HepG2 (cell line): ENCODE data around the gene COL9A3. TPM values are rescaled to one million over a fixed set of nuclear protein-coding genes. Genes with fewer than 3 reads are reported as not detected.

Experiments
- ATAC-seq: fragments of 200-7000 bp; cut with Tn5 transposase; 3 replicates; pipeline ENCODE4 v1.9.1; 2020; ENCODE audit warnings: mild to moderate bottlenecking, moderate library complexity
- BruUV-seq: library from RNA; stranded (reverse); fragments of 400-500 nt; replicated peaks from 2 replicates; lab custom pipeline; 2021; lab: Mats Ljungman, UMichigan
- CTCF ChIA-PET: fragments of 300-600 bp; formaldehyde crosslinking; extraction: SDS; loops from one replicate; lab custom pipeline; 2021; ENCODE audit warnings: low total read pairs, inconsistent platforms, low intra/inter-chr PET ratio; lab: Yijun Ruan, JAX
- POLR2A ChIA-PET: fragments of 350-600 bp; sonication (Branson Sonifier 250); formaldehyde crosslinking; loops from one replicate; lab custom pipeline; 2020; ENCODE audit warnings: antibody characterized with exemption, inconsistent platforms; lab: Yijun Ruan, JAX
- DNase-seq: peaks from one replicate; pipeline ENCODE4 v3.0.0-alpha.2; 2015; ENCODE audit warnings: low spot score
- FAIRE-seq: peaks from 3 replicates; lab custom pipeline; 2011; peaks lifted over from hg19 to GRCh38; lab: Jason Lieb, UNC
- H2AFZ ChIP-seq: one replicate; pipeline ENCODE4 v1.6.1; 2011; ENCODE audit warnings: low read length, inconsistent platforms
- H3K27ac ChIP-seq: fragments of 300-600 bp; 3 replicates; pipeline ENCODE4 v1.8.0; 2011; ENCODE audit warnings: mixed run types, mild to moderate bottlenecking, mixed read lengths, low read length, inconsistent platforms; ENCODE audit not compliant: insufficient read depth; ENCODE audit errors: extremely low read length
- H3K27me3 ChIP-seq, 2 experiments: fragments of 200-600 bp in 1 of 2; 2 replicates in 1 of 2; 3 replicates in 1 of 2; pipeline versions ENCODE4 v1.6.0 to v1.8.0; 2011; ENCODE audit warnings: low read length in 2 of 2, mild to moderate bottlenecking in 2 of 2, moderate library complexity in 2 of 2, inconsistent platforms in 1 of 2; ENCODE audit not compliant: insufficient read depth in 2 of 2, control insufficient read depth in 1 of 2
- H3K36me3 ChIP-seq, 2 experiments: fragments of 200-600 bp in 1 of 2; replicated peaks in 1 of 2; 2 replicates in 1 of 2; 3 replicates in 1 of 2; pipeline versions ENCODE4 v1.5.1 to v1.8.0; 2011; ENCODE audit warnings: low read length in 2 of 2, inconsistent platforms in 1 of 2; ENCODE audit not compliant: insufficient read depth in 2 of 2, control insufficient read depth in 1 of 2
- H3K4me1 ChIP-seq: 2 replicates; pipeline ENCODE4 v1.5.1; 2012; ENCODE audit warnings: low read length, inconsistent platforms; ENCODE audit not compliant: insufficient read depth
- H3K4me2 ChIP-seq: 2 replicates; pipeline ENCODE4 v1.6.0; 2011; ENCODE audit warnings: low read depth, low read length, inconsistent platforms
- H3K4me3 ChIP-seq, 3 experiments: fragments of 200-600 bp in 1 of 3; sonication (generic), shearing (Covaris generic) in 1 of 3; replicated peaks in 1 of 3; 2 replicates each; pipeline ENCODE4 v1.5.1; 2011 to 2016; ENCODE audit warnings: low read length in 3 of 3, inconsistent platforms in 2 of 3, low read depth in 2 of 3, mild to moderate bottlenecking in 2 of 3, control low read depth in 1 of 3, mixed read lengths in 1 of 3; ENCODE audit not compliant: insufficient read depth in 1 of 3
- H3K79me2 ChIP-seq: one replicate; pipeline ENCODE4 v1.6.1; 2011; ENCODE audit warnings: low read length, inconsistent platforms; ENCODE audit not compliant: insufficient read depth
- H3K9ac ChIP-seq: 2 replicates; pipeline ENCODE4 v1.6.0; 2011; ENCODE audit warnings: mild to moderate bottlenecking, low read depth, low read length, inconsistent platforms; ENCODE audit not compliant: insufficient read depth
- H3K9me3 ChIP-seq: 2 replicates; pipeline ENCODE4 v1.5.1; 2012; ENCODE audit warnings: mild to moderate bottlenecking, low read length
- H4K20me1 ChIP-seq: 2 replicates; pipeline ENCODE4 v1.6.0; 2011; ENCODE audit warnings: inconsistent platforms, mild to moderate bottlenecking, low read length, moderate library complexity; ENCODE audit not compliant: insufficient read depth
- ATAD3A ChIP-seq: sonication (generic); formaldehyde crosslinking; IDR thresholded peaks from 2 replicates; pipeline ENCODE4 v1.4.0; 2020; ENCODE audit warnings: missing genetic modification reagents
- BCL3 ChIP-seq: sonication (generic); formaldehyde crosslinking; IDR thresholded peaks from 2 replicates; pipeline ENCODE4 v1.5.1; 2020; ENCODE audit warnings: mild to moderate bottlenecking, missing genetic modification reagents, moderate library complexity
- CENPBD1 ChIP-seq: sonication (generic); formaldehyde crosslinking; IDR thresholded peaks from 2 replicates; pipeline ENCODE4 v1.8.0; 2022; ENCODE audit warnings: missing genetic modification reagents, low read depth, mild to moderate bottlenecking, borderline replicate concordance
- GATAD2A ChIP-seq: IDR thresholded peaks from 2 replicates; pipeline ENCODE4 v1.6.1; 2016
- HNRNPLL ChIP-seq: fragments of 200-400 bp; formaldehyde crosslinking; IDR thresholded peaks from 2 replicates; pipeline ENCODE4 v1.6.1; 2017; ENCODE audit warnings: mild to moderate bottlenecking, low read depth, low read length; ENCODE audit not compliant: poor library complexity, severe bottlenecking
- JARID2 ChIP-seq: sonication (generic); formaldehyde crosslinking; IDR thresholded peaks from 2 replicates; pipeline ENCODE4 v1.8.1; 2023; ENCODE audit warnings: missing genetic modification reagents, inconsistent platforms; ENCODE audit not compliant: insufficient replicate concordance
- JUNB ChIP-seq: sonication (generic); formaldehyde crosslinking; IDR thresholded peaks from 2 replicates; pipeline ENCODE4 v1.8.0; 2022; ENCODE audit warnings: missing genetic modification reagents, mild to moderate bottlenecking, borderline replicate concordance
- KAT8 ChIP-seq: IDR thresholded peaks from 2 replicates; pipeline ENCODE4 v1.6.1; 2016; ENCODE audit warnings: missing genetic modification reagents, missing compliant biosample characterization
- REPIN1 ChIP-seq: sonication (generic); formaldehyde crosslinking; IDR thresholded peaks from 2 replicates; pipeline ENCODE4 v1.8.0; 2022; ENCODE audit warnings: missing genetic modification reagents, low read depth, mild to moderate bottlenecking, borderline replicate concordance
- RFXANK ChIP-seq: IDR thresholded peaks from 2 replicates; pipeline ENCODE4 v1.6.1; 2016
- SIN3B ChIP-seq: fragments of 150-350 bp; IDR thresholded peaks from 2 replicates; pipeline ENCODE4 v1.6.1; 2014; ENCODE audit warnings: low read length
- SMARCC2 ChIP-seq: fragments of 450-650 bp; IDR thresholded peaks from 2 replicates; pipeline ENCODE4 v1.6.1; 2017; ENCODE audit warnings: antibody characterized with exemption, mild to moderate bottlenecking
- SNAPC5 ChIP-seq: sonication (generic); formaldehyde crosslinking; IDR thresholded peaks from 2 replicates; pipeline ENCODE4 v1.8.1; 2023; ENCODE audit warnings: mild to moderate bottlenecking, missing genetic modification reagents, borderline replicate concordance
- TCF7 ChIP-seq: sonication (generic); IDR thresholded peaks from 2 replicates; pipeline ENCODE4 v1.6.1; 2016; ENCODE audit warnings: antibody characterized with exemption, low read depth
- ZBTB1 ChIP-seq: sonication (generic); formaldehyde crosslinking; IDR thresholded peaks from 2 replicates; pipeline ENCODE4 v1.4.0; 2020; ENCODE audit warnings: missing genetic modification reagents, borderline replicate concordance
- ZBTB38 ChIP-seq: sonication (generic); formaldehyde crosslinking; IDR thresholded peaks from 2 replicates; pipeline ENCODE4 v1.5.1; 2020; ENCODE audit warnings: mild to moderate bottlenecking, missing genetic modification reagents
- ZNF224 ChIP-seq: sonication (generic); formaldehyde crosslinking; IDR thresholded peaks from 2 replicates; pipeline ENCODE4 v1.5.0; 2020; ENCODE audit warnings: mild to moderate bottlenecking, missing genetic modification reagents
- ZNF33A ChIP-seq: sonication (generic); formaldehyde crosslinking; IDR thresholded peaks from 2 replicates; pipeline ENCODE4 v1.5.1; 2020; ENCODE audit warnings: missing genetic modification reagents, mild to moderate bottlenecking, moderate library complexity, borderline replicate concordance
- ZNF431 ChIP-seq: sonication (generic); formaldehyde crosslinking; IDR thresholded peaks from 2 replicates; pipeline ENCODE4 v1.9.0; 2022; ENCODE audit warnings: missing genetic modification reagents, low read depth, mild to moderate bottlenecking, borderline replicate concordance
- ZNF484 ChIP-seq: sonication (generic); formaldehyde crosslinking; IDR thresholded peaks from 2 replicates; pipeline ENCODE4 v1.5.1; 2020; ENCODE audit warnings: mild to moderate bottlenecking, low read depth, missing genetic modification reagents, borderline replicate concordance
- ZNF557 ChIP-seq: sonication (generic); formaldehyde crosslinking; IDR thresholded peaks from 2 replicates; pipeline ENCODE4 v1.4.0; 2020; ENCODE audit warnings: missing genetic modification reagents
- WGBS: methylation state at CpG from one replicate; pipeline ENCODE4 v1.1.6; 2017; ENCODE audit warnings: low lambda C conversion rate; 5-methylcytosine and 5-hydroxymethylcytosine counted together
- in situ Hi-C: cut with HindIII; loops from 2 replicates; pipeline ENCODE4 v1.10.0; 2017; ENCODE audit warnings: low pct_unique_long_range_greater_than_20kb; ENCODE audit not compliant: extremely low pct_ligation_motif_present
- intact Hi-C: fragments of 100-400 bp; cut with micrococcal nuclease; formaldehyde crosslinking; loops from one replicate; pipeline ENCODE4 v1.10.0; 2022; ENCODE audit not compliant: unreplicated experiment
- polyA plus RNA-seq, 8 experiments: library from polyadenylated mRNA; depleted of rRNA in 3 of 8; stranded (reverse) in 7 of 8; unstranded in 1 of 8; fragments of >200 nt; fragmentation: Illumina TruSeq in 4 of 8; extraction: Trizol in 4 of 8; gene quantifications; 2 replicates each; pipeline versions ENCODE4 v1.2.1 to v1.2.3, GENCODE V29; 2011 to 2016; ENCODE audit warnings: low read depth in 4 of 8, missing spikeins in 1 of 8, mixed read lengths in 1 of 8; ENCODE audit not compliant: insufficient read depth in 1 of 8
- total RNA-seq, 5 experiments: library from RNA; depleted of rRNA; stranded (reverse); fragments of >200 nt; fragmentation: Illumina TruSeq; extraction: Trizol; gene quantifications; 2 replicates each; pipeline ENCODE4 v1.2.3, GENCODE V29; 2016; ENCODE audit warnings: low read depth in 1 of 5

The COL9A3 gene
- total and polyA plus RNA-seq, 2 of the 13 experiments (the other 11 are each of a cell fraction or from before 2014, with no cell fraction given), result 155 to 204 TPM

- no peak for TF ChIP-seq KAT8
Observed at GRCh38 chr20:62790075-62790474, 26.8 kb upstream of the COL9A3 start (continued).

- in situ Hi-C loops (loop anchor here (5.0 to 25.0 kb wide), 3 partner anchors 124 to 279 kb away; no protein-coding TSS in a partner anchor), intact Hi-C loops (loop anchor here (1.0 to 10.0 kb wide), 5 partner anchors 104 to 417 kb away; no protein-coding TSS in a partner anchor)
- DNase-seq, result peak; percentile 94
- no TSS peak for BruUV-seq
- Histone ChIP-seq H2AFZ (no peak overlapping the region), H3K27ac (no peak overlapping the region), H3K27me3 (peaks cover 10 to 54% of the 10 kb centered on the region in 2 experiments), H3K79me2 (no peaks in the 10 kb centered on the region), H3K9ac (no peak overlapping the region), H3K4me3 (no peak overlapping the region), H3K9me3 (no peaks in the 10 kb centered on the region), H3K36me3 (no peaks in the 10 kb centered on the region), H4K20me1 (no peaks in the 10 kb centered on the region), H3K4me1 (peaks cover 50% of the 10 kb centered on the region), H3K4me2 (peak overlapping the region; percentile 10; the same call in 1 of the 2 replicates)
- CTCF ChIA-PET, result interaction anchor here (0.6 to 3.9 kb wide), 16 partner anchors 9 to 291 kb away, joined by 3 to 93 read pairs (median 8); partner anchors contain the start of gene SLCO4A1
- peak; percentile 54 for ATAC-seq
- POLR2A ChIA-PET, result interaction anchor here (0.6 to 2.3 kb wide), 3 partner anchors 14 to 670 kb away, joined by 3 to 8 read pairs (median 3); partner anchors contain the start of gene LSM14B
- WGBS, result 27% methylated on average over 21 of the region's 23 CpGs
- FAIRE-seq, result peak; percentile 92
- TF ChIP-seq CENPBD1 (CRISPR knock-in tag) (no peak), ZNF431 (CRISPR knock-in tag) (no peak), ZNF33A (CRISPR knock-in tag) (no peak), ZNF557 (CRISPR knock-in tag) (no peak), SNAPC5 (CRISPR knock-in tag) (no peak), SMARCC2 (no peak), SIN3B (peak; percentile 62), TCF7 (no peak), JUNB (CRISPR knock-in tag) (no peak), ZNF224 (CRISPR knock-in tag) (no peak; the same call in 1 of the 2 replicates), ATAD3A (CRISPR knock-in tag) (no peak; the same call in 1 of the 2 replicates), RFXANK (CRISPR knock-in tag) (no peak), ZBTB38 (CRISPR knock-in tag) (no peak; the same call in 1 of the 2 replicates), GATAD2A (CRISPR knock-in tag) (peak; percentile 81), ZNF484 (CRISPR knock-in tag) (no peak), JARID2 (CRISPR knock-in tag) (peak; percentile 89), BCL3 (CRISPR knock-in tag) (peak; percentile 95), ZBTB1 (CRISPR knock-in tag) (no peak), REPIN1 (CRISPR knock-in tag) (peak; percentile 65; the same call in 1 of the 2 replicates), HNRNPLL (no peak)
Observed at GRCh38 chr20:62791301-62792181, 25.3 kb upstream of the COL9A3 start.
